ENCODE measurements around the gene KPNA3.

GRCh38 chr13:49827891-49828290 is 35.4 kb upstream of the KPNA3 start:
- TF ChIP-seq POLR2A (IDR thresholded peaks at IDR 0.05) (no peak), CTCF (IDR thresholded peaks at IDR 0.05) (no peak), POLR2AphosphoS5 (IDR thresholded peaks at IDR 0.05) (no peak), EP300 (IDR thresholded peaks at IDR 0.05) (no peak)
